K562 (cell line): ENCODE data around the gene TYROBP. TPM values are rescaled to one million over a fixed set of nuclear protein-coding genes. Genes with fewer than 3 reads are reported as not detected.

Experiments used
- CBFA2T3 ChIP-seq: fragments of 450-650 bp; IDR thresholded peaks from 2 replicates; pipeline ENCODE4 v1.6.1; 2017
- FIP1L1 ChIP-seq: fragments of 200-400 bp; formaldehyde crosslinking; IDR thresholded peaks from 2 replicates; pipeline ENCODE4 v1.6.1; 2018; ENCODE audit warnings: mild to moderate bottlenecking, low read depth, low read length; ENCODE audit not compliant: poor library complexity, severe bottlenecking
- GTF2A2 ChIP-seq: IDR thresholded peaks from 2 replicates; pipeline ENCODE4 v1.6.1; 2016; ENCODE audit warnings: mild to moderate bottlenecking, missing genetic modification characterization, missing compliant biosample characterization
- JUNB ChIP-seq: fragments of 450-650 bp; formaldehyde crosslinking; conservative IDR thresholded peaks from 2 replicates; pipeline ENCODE4 v1.4.0; 2020; ENCODE audit warnings: mild to moderate bottlenecking
- NR2C1 ChIP-seq, 2 experiments: fragments of 450-650 bp; IDR thresholded peaks; 2 replicates each; pipeline ENCODE4 v1.6.1; 2017; ENCODE audit warnings: mild to moderate bottlenecking in 2 of 2, antibody characterized with exemption in 1 of 2, inconsistent platforms in 1 of 2, missing compliant biosample characterization in 1 of 2, missing genetic modification characterization in 1 of 2
- SP1 ChIP-seq: sonication (generic); formaldehyde crosslinking; IDR thresholded peaks from 2 replicates; pipeline ENCODE4 v1.8.1; 2022; ENCODE audit warnings: mild to moderate bottlenecking, missing genetic modification reagents
- TCF7 ChIP-seq: sonication (generic); IDR thresholded peaks from 2 replicates; pipeline ENCODE4 v1.6.1; 2016; ENCODE audit warnings: antibody characterized with exemption, borderline replicate concordance
- TRIM24 ChIP-seq, 2 experiments: fragments of 450-650 bp; IDR thresholded peaks; 2 replicates each; pipeline ENCODE4 v1.6.1; 2016
- TSC22D4 ChIP-seq: fragments of 450-650 bp; IDR thresholded peaks from 2 replicates; pipeline ENCODE4 v1.6.1; 2016; ENCODE audit warnings: missing genetic modification characterization, missing biosample characterization, control low read depth
- U2AF2 ChIP-seq: fragments of 200-400 bp; formaldehyde crosslinking; optimal IDR thresholded peaks from 2 replicates; pipeline ENCODE3; 2017; ENCODE audit warnings: low read depth, mild to moderate bottlenecking, low read length
- ZEB2 ChIP-seq: fragments of 450-650 bp; IDR thresholded peaks from 2 replicates; pipeline ENCODE4 v1.6.1; 2016
- ZKSCAN1 ChIP-seq: fragments of 150-350 bp; IDR thresholded peaks from 2 replicates; pipeline ENCODE4 v1.6.1; 2016; ENCODE audit warnings: low read depth, low read length
- polyA plus RNA-seq, 8 experiments: library from polyadenylated mRNA; depleted of rRNA in 4 of 8; stranded (reverse) in 5 of 8; unstranded in 3 of 8; fragments of >200 nt; fragmentation: Nextera tagmentation in 2 of 8; fragmentation: Illumina TruSeq in 1 of 8; extraction: Ambion mirVana in 2 of 8; extraction: Trizol in 1 of 8; gene quantifications; 2 replicates each; pipeline versions ENCODE4 v1.2.1 to v1.2.3, GENCODE V29; 2011 to 2014; ENCODE audit warnings: inconsistent platforms in 1 of 8, missing spikeins in 1 of 8
- total RNA-seq, 7 experiments: library from RNA; depleted of rRNA in 6 of 7; stranded (reverse); fragments of >200 nt in 6 of 7; fragmentation: Illumina TruSeq in 2 of 7; extraction: Trizol in 2 of 7; gene quantifications; 2 replicates each; pipeline versions ENCODE4 v1.2.1 to v1.2.3, GENCODE V29; 2011 to 2021; ENCODE audit warnings: low replicate concordance in 1 of 7
- TF ChIP-seq, protein P1 (sequence below): fragments of 200-800 bp; sonication (Bioruptor generic); IDR thresholded peaks from 2 replicates; pipeline ENCODE4 v1.6.1; 2016; ENCODE audit warnings: missing genetic modification characterization, missing compliant biosample characterization
- TF ChIP-seq, protein P2 (sequence below): IDR thresholded peaks from 2 replicates; pipeline ENCODE4 v1.6.1; 2011; ENCODE audit warnings: borderline replicate concordance, low read depth, mild to moderate bottlenecking, moderate library complexity, low read length; ENCODE audit not compliant: insufficient read depth, poor library complexity, severe bottlenecking
- TF ChIP-seq, protein P3 (sequence below): fragments of 200-400 bp; formaldehyde crosslinking; IDR thresholded peaks from 2 replicates; pipeline ENCODE4 v1.6.1; 2017; ENCODE audit warnings: mild to moderate bottlenecking, low read depth, low read length, moderate library complexity

TYROBP gene
- total and polyA plus RNA-seq, 9 of the 15 experiments (the other 6 are each of a cell fraction or from before 2014, with no cell fraction given), result 0.72 to 8.2 (median 2.4) TPM

DNA sequence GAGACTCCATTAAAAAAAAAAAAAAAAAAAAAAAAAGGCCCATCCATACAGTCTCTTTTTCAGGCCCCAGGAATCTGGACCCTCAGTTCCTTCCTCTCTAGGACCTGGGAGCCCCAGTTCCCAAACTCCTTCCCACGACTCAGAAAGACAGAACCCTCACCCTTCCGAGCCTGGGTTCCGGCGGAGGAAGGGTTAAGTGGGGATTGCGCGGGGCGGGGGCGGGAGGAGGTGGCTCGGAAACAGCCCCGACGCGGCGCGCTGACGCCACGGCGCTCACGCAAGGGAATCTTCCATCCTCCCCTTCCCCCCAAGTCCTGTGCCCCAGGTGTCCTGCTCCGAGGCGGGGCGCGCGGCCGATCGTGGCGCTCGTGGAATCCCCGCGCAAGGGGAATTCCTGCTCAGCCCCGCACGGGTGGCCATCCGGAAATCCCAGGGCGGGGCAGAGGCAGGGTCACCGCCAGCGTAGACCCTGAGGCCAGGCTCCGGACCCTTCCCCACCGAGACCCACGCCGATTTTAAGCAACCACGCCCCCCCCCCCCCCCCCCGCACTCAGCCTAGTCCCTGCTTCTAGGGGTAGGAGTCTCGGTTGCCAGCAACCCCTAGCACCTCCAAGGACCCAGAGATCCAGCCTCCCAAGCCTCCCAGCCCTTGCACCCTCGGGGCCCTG, 8.4 kb downstream of the TYROBP start (continued):
- TF ChIP-seq, protein P1, sequence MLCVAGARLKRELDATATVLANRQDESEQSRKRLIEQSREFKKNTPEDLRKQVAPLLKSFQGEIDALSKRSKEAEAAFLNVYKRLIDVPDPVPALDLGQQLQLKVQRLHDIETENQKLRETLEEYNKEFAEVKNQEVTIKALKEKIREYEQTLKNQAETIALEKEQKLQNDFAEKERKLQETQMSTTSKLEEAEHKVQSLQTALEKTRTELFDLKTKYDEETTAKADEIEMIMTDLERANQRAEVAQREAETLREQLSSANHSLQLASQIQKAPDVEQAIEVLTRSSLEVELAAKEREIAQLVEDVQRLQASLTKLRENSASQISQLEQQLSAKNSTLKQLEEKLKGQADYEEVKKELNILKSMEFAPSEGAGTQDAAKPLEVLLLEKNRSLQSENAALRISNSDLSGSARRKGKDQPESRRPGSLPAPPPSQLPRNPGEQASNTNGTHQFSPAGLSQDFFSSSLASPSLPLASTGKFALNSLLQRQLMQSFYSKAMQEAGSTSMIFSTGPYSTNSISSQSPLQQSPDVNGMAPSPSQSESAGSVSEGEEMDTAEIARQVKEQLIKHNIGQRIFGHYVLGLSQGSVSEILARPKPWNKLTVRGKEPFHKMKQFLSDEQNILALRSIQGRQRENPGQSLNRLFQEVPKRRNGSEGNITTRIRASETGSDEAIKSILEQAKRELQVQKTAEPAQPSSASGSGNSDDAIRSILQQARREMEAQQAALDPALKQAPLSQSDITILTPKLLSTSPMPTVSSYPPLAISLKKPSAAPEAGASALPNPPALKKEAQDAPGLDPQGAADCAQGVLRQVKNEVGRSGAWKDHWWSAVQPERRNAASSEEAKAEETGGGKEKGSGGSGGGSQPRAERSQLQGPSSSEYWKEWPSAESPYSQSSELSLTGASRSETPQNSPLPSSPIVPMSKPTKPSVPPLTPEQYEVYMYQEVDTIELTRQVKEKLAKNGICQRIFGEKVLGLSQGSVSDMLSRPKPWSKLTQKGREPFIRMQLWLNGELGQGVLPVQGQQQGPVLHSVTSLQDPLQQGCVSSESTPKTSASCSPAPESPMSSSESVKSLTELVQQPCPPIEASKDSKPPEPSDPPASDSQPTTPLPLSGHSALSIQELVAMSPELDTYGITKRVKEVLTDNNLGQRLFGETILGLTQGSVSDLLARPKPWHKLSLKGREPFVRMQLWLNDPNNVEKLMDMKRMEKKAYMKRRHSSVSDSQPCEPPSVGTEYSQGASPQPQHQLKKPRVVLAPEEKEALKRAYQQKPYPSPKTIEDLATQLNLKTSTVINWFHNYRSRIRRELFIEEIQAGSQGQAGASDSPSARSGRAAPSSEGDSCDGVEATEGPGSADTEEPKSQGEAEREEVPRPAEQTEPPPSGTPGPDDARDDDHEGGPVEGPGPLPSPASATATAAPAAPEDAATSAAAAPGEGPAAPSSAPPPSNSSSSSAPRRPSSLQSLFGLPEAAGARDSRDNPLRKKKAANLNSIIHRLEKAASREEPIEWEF (CRISPR knock-in tag), result no peak
- TF ChIP-seq NR2C1 (IDR thresholded peaks at IDR 0.05) (no peak), NR2C1 (tag; IDR thresholded peaks at IDR 0.05) (no peak), CBFA2T3 (0 out of 2 replicates have a peak, but pooled peaks have one; percentile 11), ZEB2 (peak; percentile 43; the same call in 1 of the 2 replicates), FIP1L1 (peak; percentile 37), ZKSCAN1 (no peak), TSC22D4 (no peak), SP1 (CRISPR knock-in tag) (no peak; the same call in none of the 2 replicates), TRIM24 (IDR thresholded peaks at IDR 0.05) (peak in 1 of 2 experiments; percentile 34; a peak in 1 of 4 replicates), U2AF2 (no peak), TCF7 (no peak), JUNB (no peak), GTF2A2 (no peak)
- TF ChIP-seq, protein P2, sequence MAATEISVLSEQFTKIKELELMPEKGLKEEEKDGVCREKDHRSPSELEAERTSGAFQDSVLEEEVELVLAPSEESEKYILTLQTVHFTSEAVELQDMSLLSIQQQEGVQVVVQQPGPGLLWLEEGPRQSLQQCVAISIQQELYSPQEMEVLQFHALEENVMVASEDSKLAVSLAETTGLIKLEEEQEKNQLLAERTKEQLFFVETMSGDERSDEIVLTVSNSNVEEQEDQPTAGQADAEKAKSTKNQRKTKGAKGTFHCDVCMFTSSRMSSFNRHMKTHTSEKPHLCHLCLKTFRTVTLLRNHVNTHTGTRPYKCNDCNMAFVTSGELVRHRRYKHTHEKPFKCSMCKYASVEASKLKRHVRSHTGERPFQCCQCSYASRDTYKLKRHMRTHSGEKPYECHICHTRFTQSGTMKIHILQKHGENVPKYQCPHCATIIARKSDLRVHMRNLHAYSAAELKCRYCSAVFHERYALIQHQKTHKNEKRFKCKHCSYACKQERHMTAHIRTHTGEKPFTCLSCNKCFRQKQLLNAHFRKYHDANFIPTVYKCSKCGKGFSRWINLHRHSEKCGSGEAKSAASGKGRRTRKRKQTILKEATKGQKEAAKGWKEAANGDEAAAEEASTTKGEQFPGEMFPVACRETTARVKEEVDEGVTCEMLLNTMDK, result no peak
- TF ChIP-seq, protein P3, sequence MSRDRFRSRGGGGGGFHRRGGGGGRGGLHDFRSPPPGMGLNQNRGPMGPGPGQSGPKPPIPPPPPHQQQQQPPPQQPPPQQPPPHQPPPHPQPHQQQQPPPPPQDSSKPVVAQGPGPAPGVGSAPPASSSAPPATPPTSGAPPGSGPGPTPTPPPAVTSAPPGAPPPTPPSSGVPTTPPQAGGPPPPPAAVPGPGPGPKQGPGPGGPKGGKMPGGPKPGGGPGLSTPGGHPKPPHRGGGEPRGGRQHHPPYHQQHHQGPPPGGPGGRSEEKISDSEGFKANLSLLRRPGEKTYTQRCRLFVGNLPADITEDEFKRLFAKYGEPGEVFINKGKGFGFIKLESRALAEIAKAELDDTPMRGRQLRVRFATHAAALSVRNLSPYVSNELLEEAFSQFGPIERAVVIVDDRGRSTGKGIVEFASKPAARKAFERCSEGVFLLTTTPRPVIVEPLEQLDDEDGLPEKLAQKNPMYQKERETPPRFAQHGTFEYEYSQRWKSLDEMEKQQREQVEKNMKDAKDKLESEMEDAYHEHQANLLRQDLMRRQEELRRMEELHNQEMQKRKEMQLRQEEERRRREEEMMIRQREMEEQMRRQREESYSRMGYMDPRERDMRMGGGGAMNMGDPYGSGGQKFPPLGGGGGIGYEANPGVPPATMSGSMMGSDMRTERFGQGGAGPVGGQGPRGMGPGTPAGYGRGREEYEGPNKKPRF, result no peak
